ENCODE data around the gene SSTR5.

GRCh38 chr16:1079341-1079740 lies 6.8 kb downstream of the SSTR5 start:
- no peak for TF ChIP-seq CTCF (IDR thresholded peaks at IDR 0.05 in 2 of 3, conservative IDR thresholded peaks at IDR 0.05 in 1 of 3; ENCODE audit: control insufficient read depth in 2 of 3, extremely low read depth in 1 of 3, insufficient read depth in 1 of 3, low read depth in 3 of 3, low read length in 3 of 3)
- TF ChIP-seq CHD1 (IDR thresholded peaks at IDR 0.05; ENCODE audit: low read depth, low read length): no peak
- no peak for TF ChIP-seq DPF2 (IDR thresholded peaks at IDR 0.05)

Data from GM12878 (cell line).